LNCaP clone FGC (cell line): ENCODE data around the gene TESPA1.

Experiments
- DNase-seq: peaks from one replicate; pipeline ENCODE4 v3.0.0-alpha.2; 2011; ENCODE audit warnings: low read depth
- H3K4me3 ChIP-seq: 2 replicates; pipeline ENCODE4 v1.5.1; 2011; ENCODE audit warnings: mild to moderate bottlenecking, low read depth, low read length, control low read depth
- CTCF ChIP-seq: IDR thresholded peaks from 2 replicates; pipeline ENCODE4 v1.5.1; 2012; ENCODE audit warnings: mild to moderate bottlenecking; ENCODE audit not compliant: control insufficient read depth, insufficient read depth; ENCODE audit errors: extremely low read depth

Gene TESPA1

GRCh38 chr12:54929998-54930397, 54.6 kb downstream of the TESPA1 start:
- DNase-seq: no peak

GRCh38 chr12:54926246-54926645, 58.3 kb downstream of the TESPA1 start:
- no peak for DNase-seq
- no peak for TF ChIP-seq CTCF
- no peak overlapping the region for H3K4me3 ChIP-seq

More at GRCh38 chr12:54929998-54930397, 54.6 kb downstream of the TESPA1 start:
- no peak for TF ChIP-seq CTCF
- H3K4me3 ChIP-seq: no peak overlapping the region

- no peak for TF ChIP-seq CTCF
- no peak for DNase-seq
- H3K4me3 ChIP-seq: no peak overlapping the region
Observed at GRCh38 chr12:54924972-54925707, 59.4 kb downstream of the TESPA1 start.

- DNase-seq: no peak
- TF ChIP-seq CTCF: no peak
- no peak overlapping the region for H3K4me3 ChIP-seq
Observed at GRCh38 chr12:54917001-54917488, 67.5 kb downstream of the TESPA1 start.
